Measurements from ENCODE around the gene LDLRAD2.

GRCh38 chr1:21843996-21844395, 31.9 kb downstream of the LDLRAD2 start:
- TF ChIP-seq POLR2AphosphoS5 (IDR thresholded peaks at IDR 0.05; ENCODE audit: low read depth, low read length) (no peak), CEBPB (IDR thresholded peaks at IDR 0.05; ENCODE audit: low read depth) (no peak), JUND (IDR thresholded peaks at IDR 0.05) (no peak), POLR2A (IDR thresholded peaks at IDR 0.05; ENCODE audit: borderline replicate concordance, extremely low read depth, insufficient read depth, insufficient read length) (no peak)
- TF ChIP-seq, protein P1, sequence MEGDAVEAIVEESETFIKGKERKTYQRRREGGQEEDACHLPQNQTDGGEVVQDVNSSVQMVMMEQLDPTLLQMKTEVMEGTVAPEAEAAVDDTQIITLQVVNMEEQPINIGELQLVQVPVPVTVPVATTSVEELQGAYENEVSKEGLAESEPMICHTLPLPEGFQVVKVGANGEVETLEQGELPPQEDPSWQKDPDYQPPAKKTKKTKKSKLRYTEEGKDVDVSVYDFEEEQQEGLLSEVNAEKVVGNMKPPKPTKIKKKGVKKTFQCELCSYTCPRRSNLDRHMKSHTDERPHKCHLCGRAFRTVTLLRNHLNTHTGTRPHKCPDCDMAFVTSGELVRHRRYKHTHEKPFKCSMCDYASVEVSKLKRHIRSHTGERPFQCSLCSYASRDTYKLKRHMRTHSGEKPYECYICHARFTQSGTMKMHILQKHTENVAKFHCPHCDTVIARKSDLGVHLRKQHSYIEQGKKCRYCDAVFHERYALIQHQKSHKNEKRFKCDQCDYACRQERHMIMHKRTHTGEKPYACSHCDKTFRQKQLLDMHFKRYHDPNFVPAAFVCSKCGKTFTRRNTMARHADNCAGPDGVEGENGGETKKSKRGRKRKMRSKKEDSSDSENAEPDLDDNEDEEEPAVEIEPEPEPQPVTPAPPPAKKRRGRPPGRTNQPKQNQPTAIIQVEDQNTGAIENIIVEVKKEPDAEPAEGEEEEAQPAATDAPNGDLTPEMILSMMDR (IDR thresholded peaks at IDR 0.05 in 2 of 3, conservative IDR thresholded peaks at IDR 0.05 in 1 of 3; ENCODE audit: borderline replicate concordance in 1 of 3, insufficient read depth in 1 of 3, low read depth in 2 of 3, low read length in 2 of 3), result no peak

Data from HCT116 (cell line).